PC-9 (cell line): ENCODE measurements around the gene SYNGR1. TPM values are rescaled to one million over a fixed set of nuclear protein-coding genes. Genes with fewer than 3 reads are reported as not detected.

Experiments
- BruUV-seq: library from RNA; stranded (reverse); fragments of 400-500 nt; replicated peaks from 2 replicates; lab custom pipeline; 2021; lab: Mats Ljungman, UMichigan
- CTCF ChIA-PET: fragments of 300-600 bp; sonication (Branson Sonifier 250); formaldehyde crosslinking; loops from one replicate; lab custom pipeline; 2022; ENCODE audit warnings: antibody characterized with exemption; lab: Charles Lee
- POLR2A ChIA-PET: fragments of 300-600 bp; sonication (Branson Sonifier 250); formaldehyde crosslinking; loops from one replicate; lab custom pipeline; 2022; ENCODE audit warnings: antibody characterized with exemption; ENCODE audit not compliant: unreplicated experiment; lab: Charles Lee
- DNase-seq, 2 experiments: peaks; one replicate each; pipeline versions ENCODE4 v3.0.0 to v3.0.0-alpha.2; 2015 to 2022; ENCODE audit warnings: mixed read lengths in 1 of 2
- H2AFZ ChIP-seq: fragments of 200-600 bp; sonication (generic); 2 replicates; pipeline ENCODE4 v1.8.1; 2017; ENCODE audit warnings: antibody characterized with exemption
- H3F3A ChIP-seq: fragments of 200-600 bp; sonication (generic); 2 replicates; pipeline ENCODE4 v1.8.1; 2017; ENCODE audit warnings: antibody characterized with exemption, mild to moderate bottlenecking, low read depth; ENCODE audit not compliant: insufficient read depth
- H3K27ac ChIP-seq: fragments of 200-600 bp; sonication (generic); 2 replicates; pipeline ENCODE4 v1.6.1; 2016; ENCODE audit warnings: mixed run types
- H3K27me3 ChIP-seq: fragments of 200-600 bp; sonication (generic); 2 replicates; pipeline ENCODE4 v1.6.1; 2016; ENCODE audit warnings: low read depth, mixed run types; ENCODE audit not compliant: insufficient read depth
- H3K36me3 ChIP-seq: fragments of 200-600 bp; sonication (generic); 2 replicates; pipeline ENCODE4 v1.6.1; 2016; ENCODE audit warnings: low read depth, mixed run types
- H3K4me1 ChIP-seq: fragments of 200-600 bp; sonication (generic); replicated peaks from 2 replicates; pipeline ENCODE4 v1.6.1; 2016; ENCODE audit warnings: mixed run types; ENCODE audit not compliant: insufficient read depth
- H3K4me2 ChIP-seq: fragments of 200-600 bp; sonication (generic); 2 replicates; pipeline ENCODE4 v1.6.1; 2017; ENCODE audit warnings: mixed run types
- H3K4me3 ChIP-seq: fragments of 200-600 bp; sonication (generic); 2 replicates; pipeline ENCODE4 v1.6.1; 2016; ENCODE audit warnings: mixed run types
- H3K79me2 ChIP-seq: fragments of 200-600 bp; sonication (generic); 2 replicates; pipeline ENCODE4 v1.6.1; 2017; ENCODE audit warnings: low read depth, mixed run types
- H3K9me2 ChIP-seq: fragments of 200-600 bp; sonication (generic); 2 replicates; pipeline ENCODE4 v1.8.1; 2017; ENCODE audit warnings: mild to moderate bottlenecking; ENCODE audit not compliant: insufficient read depth
- H3K9me3 ChIP-seq: fragments of 200-600 bp; sonication (generic); 2 replicates; pipeline ENCODE4 v1.8.1; 2016; ENCODE audit warnings: low read depth; ENCODE audit not compliant: insufficient read depth
- H4K20me1 ChIP-seq: fragments of 200-600 bp; sonication (generic); 2 replicates; pipeline ENCODE4 v1.8.1; 2017; ENCODE audit not compliant: insufficient read depth
- EZH2 ChIP-seq: fragments of 200-600 bp; sonication (generic); IDR thresholded peaks from 2 replicates; pipeline ENCODE4 v1.8.0; 2017; ENCODE audit warnings: antibody characterized with exemption, low read depth
- intact Hi-C: fragments of 100-400 bp; cut with micrococcal nuclease; formaldehyde crosslinking; loops from one replicate; pipeline ENCODE4 v1.10.0; 2022; ENCODE audit not compliant: unreplicated experiment
- total RNA-seq: library from RNA; stranded (reverse); gene quantifications from 2 replicates; pipeline ENCODE4 v1.2.3, GENCODE V29; 2021
- TF ChIP-seq, protein P1 (sequence below): fragments of 200-600 bp; sonication (generic); conservative IDR thresholded peaks from 2 replicates; pipeline ENCODE4 v1.6.1; 2017; ENCODE audit warnings: mixed run types, antibody characterized with exemption, mild to moderate bottlenecking, moderate library complexity

The SYNGR1 gene
- total RNA-seq, 1 experiment from 2014 or later: 12.0 TPM

DNA sequence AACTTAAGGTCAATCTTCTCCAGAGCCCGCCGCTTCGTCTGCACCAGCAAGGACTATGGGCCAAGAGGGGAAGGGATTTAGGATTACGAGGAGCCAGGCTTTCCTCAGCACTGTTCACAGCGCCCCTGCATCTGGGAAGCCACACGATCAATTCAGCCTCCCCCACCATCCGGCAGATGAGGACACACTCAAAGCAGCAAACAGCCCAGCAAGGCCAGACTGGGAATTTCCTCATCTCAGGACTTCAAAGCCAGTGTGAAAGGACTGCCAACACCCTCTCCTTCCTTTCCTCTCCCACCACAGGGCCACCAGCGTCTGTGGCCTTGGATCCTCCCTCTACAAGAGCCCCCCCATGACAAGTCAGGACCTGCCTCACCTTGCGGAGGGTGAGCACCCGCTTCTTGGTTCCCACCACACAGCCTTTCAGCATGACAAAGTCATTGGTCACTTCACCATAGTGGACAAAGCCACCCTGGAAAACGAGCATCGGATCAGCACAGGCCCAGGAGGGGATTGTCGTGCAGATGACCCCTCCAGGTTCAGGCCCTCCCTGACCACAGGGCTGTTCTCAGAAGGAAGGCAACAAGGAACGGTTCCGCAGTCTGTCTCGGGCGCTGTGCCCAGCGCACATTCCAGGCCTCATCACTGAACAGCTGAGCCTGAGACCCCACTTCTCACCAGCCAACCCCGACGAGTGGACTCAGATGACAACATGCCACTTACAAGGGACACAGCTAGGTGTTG, 36.4 kb upstream of the SYNGR1 start:
- H3K79me2 ChIP-seq: peaks cover 53% of the 10 kb centered on the region
- DNase-seq: no peak
- H3K4me1 ChIP-seq: peaks cover 61% of the 10 kb centered on the region
- peaks cover 99% of the 10 kb centered on the region for H3F3A ChIP-seq
- H3K4me3 ChIP-seq: no peak overlapping the region
- no peaks in the 10 kb centered on the region for H3K9me2 ChIP-seq
- H3K27me3 ChIP-seq: no peaks in the 10 kb centered on the region
- no peaks in the 10 kb centered on the region for H3K9me3 ChIP-seq
- CTCF ChIA-PET: interaction anchor here (0.5 kb wide), 1 partner anchor 35 kb away, joined by 9 read pairs; no protein-coding TSS in a partner anchor
- TF ChIP-seq, protein P1, sequence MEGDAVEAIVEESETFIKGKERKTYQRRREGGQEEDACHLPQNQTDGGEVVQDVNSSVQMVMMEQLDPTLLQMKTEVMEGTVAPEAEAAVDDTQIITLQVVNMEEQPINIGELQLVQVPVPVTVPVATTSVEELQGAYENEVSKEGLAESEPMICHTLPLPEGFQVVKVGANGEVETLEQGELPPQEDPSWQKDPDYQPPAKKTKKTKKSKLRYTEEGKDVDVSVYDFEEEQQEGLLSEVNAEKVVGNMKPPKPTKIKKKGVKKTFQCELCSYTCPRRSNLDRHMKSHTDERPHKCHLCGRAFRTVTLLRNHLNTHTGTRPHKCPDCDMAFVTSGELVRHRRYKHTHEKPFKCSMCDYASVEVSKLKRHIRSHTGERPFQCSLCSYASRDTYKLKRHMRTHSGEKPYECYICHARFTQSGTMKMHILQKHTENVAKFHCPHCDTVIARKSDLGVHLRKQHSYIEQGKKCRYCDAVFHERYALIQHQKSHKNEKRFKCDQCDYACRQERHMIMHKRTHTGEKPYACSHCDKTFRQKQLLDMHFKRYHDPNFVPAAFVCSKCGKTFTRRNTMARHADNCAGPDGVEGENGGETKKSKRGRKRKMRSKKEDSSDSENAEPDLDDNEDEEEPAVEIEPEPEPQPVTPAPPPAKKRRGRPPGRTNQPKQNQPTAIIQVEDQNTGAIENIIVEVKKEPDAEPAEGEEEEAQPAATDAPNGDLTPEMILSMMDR: no peak
- no peak for TF ChIP-seq EZH2
- peaks cover 70% of the 10 kb centered on the region for H4K20me1 ChIP-seq
- peak overlapping the region; percentile 100; the same call in 1 of the 2 replicates for H3K4me2 ChIP-seq
- BruUV-seq: no TSS peak
- POLR2A ChIA-PET: interaction anchor here (0.6 kb wide), 1 partner anchor 86 kb away, joined by 3 read pairs; the partner anchor contains the start of gene TAB1
- H3K36me3 ChIP-seq: peaks cover 64% of the 10 kb centered on the region
- peak overlapping the region; percentile 98; the same call in 1 of the 2 replicates for H3K27ac ChIP-seq
- no peak overlapping the region for H2AFZ ChIP-seq
- intact Hi-C loops: no loop called here

DNA sequence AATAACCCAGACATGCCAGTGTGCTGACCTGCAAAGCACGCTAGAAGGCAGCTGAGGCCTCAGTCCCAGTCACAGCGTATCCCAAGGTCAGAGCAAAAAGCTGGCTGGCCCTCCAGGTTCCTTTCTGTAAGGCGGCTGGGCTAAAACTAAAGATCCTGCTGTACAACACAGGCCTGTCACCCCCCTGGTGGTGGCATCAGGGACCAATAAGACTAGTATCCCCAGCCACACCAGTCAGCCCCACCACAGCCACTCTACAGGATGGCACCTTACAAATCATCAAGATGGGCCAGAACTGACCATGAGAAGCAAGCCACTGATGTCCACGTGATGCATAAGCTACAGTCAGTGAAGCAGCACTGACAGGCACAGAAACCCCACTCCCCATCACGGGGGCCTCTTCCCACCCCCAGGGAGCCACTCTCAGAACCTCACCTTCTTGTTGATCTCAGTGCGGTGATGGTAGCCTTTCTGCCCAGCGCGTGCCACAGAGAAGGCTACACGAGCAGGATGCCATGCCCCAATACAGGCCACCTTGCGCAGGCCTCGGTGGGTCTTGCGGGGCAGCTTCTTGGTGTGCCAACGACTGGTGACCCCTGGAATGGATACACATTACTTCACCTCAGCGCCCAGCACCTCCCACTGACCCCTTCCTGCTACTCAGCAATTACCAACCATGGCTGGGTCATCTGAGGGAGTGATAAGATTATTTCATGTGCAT, 35.4 kb upstream of the SYNGR1 start:
- POLR2A ChIA-PET: no interaction called here
- Histone ChIP-seq H3F3A (peaks cover 99% of the 10 kb centered on the region), H3K9me2 (no peaks in the 10 kb centered on the region), H3K4me3 (no peak overlapping the region), H3K27ac (peak overlapping the region; percentile 98), H3K4me1 (peaks cover 53% of the 10 kb centered on the region), H3K4me2 (peak overlapping the region; percentile 100), H3K79me2 (peaks cover 63% of the 10 kb centered on the region), H3K36me3 (peaks cover 70% of the 10 kb centered on the region), H4K20me1 (peaks cover 76% of the 10 kb centered on the region), H3K9me3 (no peaks in the 10 kb centered on the region), H3K27me3 (no peaks in the 10 kb centered on the region), H2AFZ (no peak overlapping the region)
- CTCF ChIA-PET: interaction anchor here (0.6 kb wide), 1 partner anchor 71 kb away, joined by 3 read pairs; no protein-coding TSS in a partner anchor
- TF ChIP-seq EZH2: no peak
- TF ChIP-seq, protein P1: no peak; the same call in 1 of the 2 replicates
- intact Hi-C loops: no loop called here
- no TSS peak for BruUV-seq
- no peak for DNase-seq

DNA sequence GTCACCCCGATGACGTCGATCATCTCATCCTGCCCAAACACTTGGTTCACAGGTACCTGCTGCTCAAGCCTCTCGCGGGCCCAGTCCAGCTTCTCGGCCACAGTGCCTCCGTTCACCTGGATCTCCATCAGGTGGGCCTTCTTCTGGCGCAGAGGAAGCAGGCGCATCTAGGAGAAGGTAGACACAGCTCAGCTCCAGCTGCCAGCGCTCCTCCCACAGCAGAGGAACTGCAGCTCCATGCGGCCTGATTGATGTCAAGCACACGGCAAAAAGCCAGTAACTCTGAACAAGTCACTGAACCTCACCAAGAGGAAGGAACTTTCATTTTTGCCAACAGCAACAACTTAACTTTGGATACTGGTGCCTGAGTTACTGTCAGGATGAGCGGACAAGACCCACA, 34.4 kb upstream of the SYNGR1 start:
- H3K4me1 ChIP-seq: peaks cover 43% of the 10 kb centered on the region
- TF ChIP-seq, protein P1: no peak
- no peak for TF ChIP-seq EZH2
- H4K20me1 ChIP-seq: peaks cover 76% of the 10 kb centered on the region
- H3K4me3 ChIP-seq: peak overlapping the region; percentile 94
- peaks cover 70% of the 10 kb centered on the region for H3K36me3 ChIP-seq
- no peak overlapping the region for H2AFZ ChIP-seq
- intact Hi-C loops: loop anchor here (5.0 kb wide), 2 partner anchors 163 to 548 kb away; partner anchors contain the start of gene CBX7
- H3K9me3 ChIP-seq: no peaks in the 10 kb centered on the region
- no peaks in the 10 kb centered on the region for H3K27me3 ChIP-seq
- H3F3A ChIP-seq: peaks cover 97% of the 10 kb centered on the region
- BruUV-seq: no TSS peak
- H3K4me2 ChIP-seq: peak overlapping the region; percentile 100
- no peak for DNase-seq
- no peaks in the 10 kb centered on the region for H3K9me2 ChIP-seq
- peak overlapping the region; percentile 98 for H3K27ac ChIP-seq
- CTCF ChIA-PET: interaction anchor here (0.7 kb wide), 1 partner anchor 9 kb away, joined by 3 read pairs; no protein-coding TSS in a partner anchor
- peaks cover 63% of the 10 kb centered on the region for H3K79me2 ChIP-seq
- POLR2A ChIA-PET: interaction anchor here (0.6 to 0.7 kb wide), 4 partner anchors 17 to 330 kb away, joined by 4 to 6 read pairs (median 4); no protein-coding TSS in a partner anchor
